Coronary artery (tissue), 2 donors: ENCODE results near the gene TPSB2.
"Not testable (repeated sequence)": the region's sequence is repeated elsewhere in the genome, so short reads cannot be mapped to it uniquely, and the experiment has no call there.

Experiments used
- DNase-seq: peaks from one replicate; pipeline ENCODE4 v3.0.0-alpha.2; 2017; ENCODE audit warnings: low spot score
- H3K27ac ChIP-seq, 2 donors: fragments of 200-600 bp; sonication (generic); one replicate each; pipeline ENCODE4 v1.5.1; 2016 to 2019
- H3K4me3 ChIP-seq: fragments of 200-600 bp; sonication (generic); 2 replicates; pipeline ENCODE4 v1.5.1; 2016; ENCODE audit warnings: mild to moderate bottlenecking, moderate library complexity
- CTCF ChIP-seq: fragments of 200-600 bp; sonication (generic); IDR thresholded peaks from one replicate; pipeline ENCODE4 v1.5.1; 2019; ENCODE audit warnings: antibody characterized with exemption

Gene TPSB2

GRCh38 chr16:1274767-1275166, 44.8 kb upstream of the TPSB2 start:
- TF ChIP-seq CTCF: no peak
- DNase-seq: no peak
- H3K27ac ChIP-seq: no peak overlapping the region
- no peak overlapping the region for H3K4me3 ChIP-seq

- Histone ChIP-seq H3K27ac (no peak overlapping the region), H3K4me3 (no peak overlapping the region)
- DNase-seq: no peak
- TF ChIP-seq CTCF: no peak
These were observed 43.8 kb upstream of the TPSB2 start for GRCh38 chr16:1273816-1274215.

- no peak overlapping the region for H3K27ac ChIP-seq
- TF ChIP-seq CTCF: no peak
- H3K4me3 ChIP-seq: no peak overlapping the region
- DNase-seq: no peak
These were observed 42.6 kb upstream of the TPSB2 start for GRCh38 chr16:1272453-1273198.

- not testable (repeated sequence) for H3K27ac ChIP-seq, H3K4me3 ChIP-seq, DNase-seq
These were observed 41.9 kb upstream of the TPSB2 start for GRCh38 chr16:1271724-1272413.

- Histone ChIP-seq H3K27ac (no peak overlapping the region), H3K4me3 (no peak overlapping the region)
- no peak for DNase-seq
- TF ChIP-seq CTCF: no peak
These were observed 41.4 kb upstream of the TPSB2 start for GRCh38 chr16:1271380-1271723.

- DNase-seq, H3K4me3 ChIP-seq, H3K27ac ChIP-seq: not testable (repeated sequence)
These were observed 39.4 kb upstream of the TPSB2 start for GRCh38 chr16:1269418-1269817.

GRCh38 chr16:1265826-1266225, 35.8 kb upstream of the TPSB2 start:
- TF ChIP-seq CTCF: no peak

GRCh38 chr16:1265090-1265630, 35.2 kb upstream of the TPSB2 start:
- no peak overlapping the region for H3K27ac ChIP-seq
- DNase-seq: no peak
- H3K4me3 ChIP-seq: no peak overlapping the region
- TF ChIP-seq CTCF: no peak

More at GRCh38 chr16:1265826-1266225, 35.8 kb upstream of the TPSB2 start:
- DNase-seq: no peak
- Histone ChIP-seq H3K4me3 (no peak overlapping the region), H3K27ac (no peak overlapping the region)
